Measurements from ENCODE around the gene INHBB. TPM values are rescaled to one million over a fixed set of nuclear protein-coding genes. Genes with fewer than 3 reads are reported as not detected.

The INHBB gene
- total and polyA plus RNA-seq, 9 of the 15 experiments (the other 6 are each of a cell fraction or from before 2014, with no cell fraction given) = not detected

DNA sequence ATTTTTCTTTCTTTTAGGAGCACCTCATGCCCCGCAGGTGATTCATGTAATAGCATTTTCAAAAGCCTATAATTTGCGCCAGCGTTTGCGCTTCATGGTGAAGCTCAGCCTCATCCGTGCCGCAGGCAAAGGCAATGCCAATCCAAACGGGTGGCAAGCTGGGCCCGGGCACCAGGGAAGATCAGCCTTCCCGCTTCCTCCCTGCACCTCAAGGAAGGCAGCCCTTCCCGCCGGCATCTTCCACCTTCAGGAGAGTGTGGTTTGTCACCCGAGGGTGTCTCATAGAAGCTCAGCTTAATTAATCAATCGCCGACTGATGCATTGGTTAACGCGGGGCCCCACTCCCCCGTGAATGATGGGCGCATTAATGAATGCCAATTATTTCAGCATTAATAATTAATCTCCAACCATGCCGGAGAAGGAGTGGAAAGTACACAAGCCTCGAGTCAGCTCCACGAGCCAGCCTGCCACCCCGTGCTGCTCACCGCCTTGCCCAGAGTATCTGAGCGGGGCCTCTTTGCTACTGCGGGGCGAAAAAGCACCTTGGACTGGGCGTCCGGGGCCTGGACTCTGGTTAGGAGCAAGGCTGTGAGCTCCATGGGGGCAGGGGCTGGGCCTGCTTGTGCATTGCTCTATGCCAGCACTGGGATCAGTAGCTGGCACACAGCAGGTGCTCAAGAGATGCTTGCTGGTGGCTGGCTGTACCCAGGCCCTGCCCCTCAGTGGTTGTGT, 13.0 kb downstream of the INHBB start:
- ATAC-seq (no peak), FAIRE-seq (no peak), DNase-seq (ENCODE audit: extremely low read depth in 1 of 4, low spot score in 3 of 4) (no peak)
- WGBS (ENCODE audit: insufficient coverage, low coverage, missing lambda C conversion rate) = 4% methylated on average over 23 of the region's 28 CpGs
- H3K9me3 ChIP-seq (replicated peaks; ENCODE audit: control insufficient read depth, insufficient read depth, low read depth, low read length) = no peaks in the 10 kb centered on the region
- H3K4me1 ChIP-seq (replicated peaks in 1 of 2; ENCODE audit: control insufficient read depth in 2 of 2, insufficient read depth in 2 of 2, low read length in 2 of 2) = no peaks in the 10 kb centered on the region
- in situ Hi-C loops (cut with MboI) = no loop called here
- no peak overlapping the region for H3K4me3 ChIP-seq
- CTCF ChIA-PET (ENCODE audit: low intra/inter-chr PET ratio) = no interaction called here
- BruUV-seq (replicated peaks) = no TSS peak
- H3K4me2 ChIP-seq (ENCODE audit: insufficient read depth, low read length) = no peak overlapping the region
- TF ChIP-seq MTA3 (IDR thresholded peaks at IDR 0.05; ENCODE audit: borderline replicate concordance) = no peak
- TF ChIP-seq ZNF76 (CRISPR knock-in tag; IDR thresholded peaks at IDR 0.05; ENCODE audit: borderline replicate concordance) = no peak
- no peak for TF ChIP-seq TAF1 (IDR thresholded peaks at IDR 0.05; ENCODE audit: control insufficient read depth, extremely low read depth, insufficient read depth, low read length, severe bottlenecking)
- TF ChIP-seq CHD1 (IDR thresholded peaks at IDR 0.05; ENCODE audit: low read length) = no peak
- no peak for TF ChIP-seq BCLAF1 (IDR thresholded peaks at IDR 0.05; ENCODE audit: borderline replicate concordance in 1 of 2, control insufficient read depth in 1 of 2, low read depth in 2 of 2, low read length in 1 of 2)
- TF ChIP-seq SP1 (CRISPR knock-in tag; IDR thresholded peaks at IDR 0.05) = no peak
- no peak for TF ChIP-seq CCAR2 (IDR thresholded peaks at IDR 0.05; ENCODE audit: low read depth, low read length)
- no peak for TF ChIP-seq SOX6 (IDR thresholded peaks at IDR 0.05)
- TF ChIP-seq ZNF274 (IDR thresholded peaks at IDR 0.05; ENCODE audit: borderline replicate concordance, low read depth, low read length) = no peak
- no peak for TF ChIP-seq CBFB (CRISPR knock-in tag; IDR thresholded peaks at IDR 0.05)
- no peak for TF ChIP-seq NR2F6 (CRISPR knock-in tag; IDR thresholded peaks at IDR 0.05)
- TF ChIP-seq XRCC5 (IDR thresholded peaks at IDR 0.05; ENCODE audit: low read depth, low read length) = no peak
- no peak for TF ChIP-seq RERE (CRISPR knock-in tag; IDR thresholded peaks at IDR 0.05; ENCODE audit: borderline replicate concordance)
- no peak for TF ChIP-seq NCOR1 (IDR thresholded peaks at IDR 0.05)
- POLR2A ChIA-PET = interaction anchor here (0.6 kb wide), 1 partner anchor 53 kb away, joined by 3 read pairs; no protein-coding TSS in a partner anchor
- H3K27me3 ChIP-seq (ENCODE audit: control insufficient read depth in 2 of 2, insufficient read depth in 2 of 2, low read length in 2 of 2) = peaks cover 17 to 83% of the 10 kb centered on the region in 2 experiments; a peak in 4 of 5 replicates
- no peaks in the 10 kb centered on the region for H3K9me1 ChIP-seq (ENCODE audit: control insufficient read depth, insufficient read depth, low read length)
- intact Hi-C loops (cut with micrococcal nuclease) = no loop called here
- H4K20me1 ChIP-seq (replicated peaks; ENCODE audit: control insufficient read depth, insufficient read depth, low read length) = peaks cover 11% of the 10 kb centered on the region; the same call in 1 of the 2 replicates
- no peak overlapping the region for H3K9ac ChIP-seq (ENCODE audit: insufficient read depth in 1 of 2, low read depth in 2 of 2, low read length in 2 of 2)
- H3K36me3 ChIP-seq (ENCODE audit: control insufficient read depth, insufficient read depth, low read length) = no peaks in the 10 kb centered on the region
- no peak overlapping the region for H2AFZ ChIP-seq (ENCODE audit: low read depth, low read length)
- no peak overlapping the region for H3K27ac ChIP-seq (ENCODE audit: extremely low read depth, low read depth, low read length)
- no peaks in the 10 kb centered on the region for H3K79me2 ChIP-seq (ENCODE audit: control insufficient read depth, insufficient read depth, low read length)

Data from K562 (cell line).